Measurements from ENCODE around the gene TRPM3. TPM values are rescaled to one million over a fixed set of nuclear protein-coding genes. Genes with fewer than 3 reads are reported as not detected.

The TRPM3 gene
- total and polyA plus RNA-seq, 4 donors: 0.07 to 0.89 (median 0.67) TPM

GRCh38 chr9:70987986-70988385 lies 133.4 kb downstream of the TRPM3 start:
- no peaks in the 10 kb centered on the region for H3K4me1 ChIP-seq (ENCODE audit: control insufficient read depth in 4 of 4, insufficient read depth in 4 of 4, low read length in 3 of 4)
- H3K9ac ChIP-seq (ENCODE audit: low read depth in 1 of 2, low read length in 2 of 2): no peak overlapping the region
- no peaks in the 10 kb centered on the region for H3K9me3 ChIP-seq (ENCODE audit: control insufficient read depth in 4 of 4, low read length in 3 of 4)
- no peaks in the 10 kb centered on the region for H3K27me3 ChIP-seq (ENCODE audit: control insufficient read depth in 4 of 4, insufficient read depth in 4 of 4, low read length in 3 of 4)
- DNase-seq (ENCODE audit: low spot score): no peak
- no peaks in the 10 kb centered on the region for H3K36me3 ChIP-seq (ENCODE audit: control insufficient read depth in 4 of 4, insufficient read depth in 3 of 4, low read depth in 1 of 4, low read length in 3 of 4)
- H3K4me3 ChIP-seq (ENCODE audit: low read depth in 1 of 3, low read length in 3 of 3): no peak overlapping the region
- H3K27ac ChIP-seq (ENCODE audit: low read depth in 1 of 2, low read length in 2 of 2): no peak overlapping the region
- 96% methylated on average over 1 of the region's 1 CpG for WGBS
- TF ChIP-seq RXRA (IDR thresholded peaks at IDR 0.05): no peak
- TF ChIP-seq MAX (IDR thresholded peaks at IDR 0.05): no peak
- no peak for TF ChIP-seq JUND (IDR thresholded peaks at IDR 0.05)
- no peak for TF ChIP-seq NR2F2 (IDR thresholded peaks at IDR 0.05)
- no peak for TF ChIP-seq YY1 (IDR thresholded peaks at IDR 0.05)
- no peak for TF ChIP-seq HNF4G (IDR thresholded peaks at IDR 0.05)
- no peak for TF ChIP-seq FOXA1 (IDR thresholded peaks at IDR 0.05)
- TF ChIP-seq TAF1 (conservative IDR thresholded peaks at IDR 0.05): no peak
- no peak for TF ChIP-seq REST (IDR thresholded peaks at IDR 0.05)
- no peak for TF ChIP-seq EGR1 (IDR thresholded peaks at IDR 0.05; ENCODE audit: low read depth in 2 of 2)
- no peak for TF ChIP-seq SP1 (IDR thresholded peaks at IDR 0.05)
- TF ChIP-seq HNF4A (conservative IDR thresholded peaks at IDR 0.05): no peak
- TF ChIP-seq RAD21 (IDR thresholded peaks at IDR 0.05): no peak
- TF ChIP-seq ZBTB33 (IDR thresholded peaks at IDR 0.05): no peak
- TF ChIP-seq FOXA2 (IDR thresholded peaks at IDR 0.05): no peak
- TF ChIP-seq, protein P1, sequence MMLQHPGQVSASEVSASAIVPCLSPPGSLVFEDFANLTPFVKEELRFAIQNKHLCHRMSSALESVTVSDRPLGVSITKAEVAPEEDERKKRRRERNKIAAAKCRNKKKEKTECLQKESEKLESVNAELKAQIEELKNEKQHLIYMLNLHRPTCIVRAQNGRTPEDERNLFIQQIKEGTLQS (IDR thresholded peaks at IDR 0.05): no peak
- no peak for TF ChIP-seq GABPA (IDR thresholded peaks at IDR 0.05 in 1 of 2, conservative IDR thresholded peaks at IDR 0.05 in 1 of 2)

DNA sequence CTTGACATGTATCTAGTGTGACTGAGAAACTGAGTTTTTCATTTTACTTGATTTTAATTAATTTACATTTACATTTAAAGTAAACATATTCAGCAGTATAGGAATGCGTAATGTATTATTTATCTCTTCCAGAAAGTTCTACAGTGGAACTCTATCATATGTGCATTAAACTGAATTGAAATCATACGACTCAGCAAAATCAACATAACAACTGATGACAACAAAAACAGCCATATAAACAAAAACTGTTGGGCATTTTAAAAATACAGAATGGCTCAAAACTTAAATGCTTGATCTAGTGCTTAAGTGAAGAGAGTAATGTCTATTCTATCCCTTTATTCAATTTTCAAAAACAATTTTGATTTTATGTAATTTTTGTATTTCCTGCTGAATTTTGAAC lies 134.4 kb downstream of the TRPM3 start:
- over 99% methylated on average over 2 of the region's 2 CpGs for WGBS
- no peak overlapping the region for H3K9ac ChIP-seq (ENCODE audit: low read depth in 1 of 2, low read length in 2 of 2)
- H3K27me3 ChIP-seq (ENCODE audit: control insufficient read depth in 4 of 4, insufficient read depth in 4 of 4, low read length in 3 of 4): no peaks in the 10 kb centered on the region
- H3K36me3 ChIP-seq (ENCODE audit: control insufficient read depth in 4 of 4, insufficient read depth in 3 of 4, low read depth in 1 of 4, low read length in 3 of 4): no peaks in the 10 kb centered on the region
- no peak overlapping the region for H3K27ac ChIP-seq (ENCODE audit: low read depth in 1 of 2, low read length in 2 of 2)
- H3K4me1 ChIP-seq (ENCODE audit: control insufficient read depth in 4 of 4, insufficient read depth in 4 of 4, low read length in 3 of 4): no peaks in the 10 kb centered on the region
- H3K4me3 ChIP-seq (ENCODE audit: low read depth in 1 of 3, low read length in 3 of 3): no peak overlapping the region
- no peak for DNase-seq (ENCODE audit: low spot score)
- no peaks in the 10 kb centered on the region for H3K9me3 ChIP-seq (ENCODE audit: control insufficient read depth in 4 of 4, low read length in 3 of 4)
- TF ChIP-seq ZBTB33 (IDR thresholded peaks at IDR 0.05): no peak
- TF ChIP-seq EGR1 (IDR thresholded peaks at IDR 0.05; ENCODE audit: low read depth in 2 of 2): no peak
- no peak for TF ChIP-seq REST (IDR thresholded peaks at IDR 0.05)
- no peak for TF ChIP-seq NR2F2 (IDR thresholded peaks at IDR 0.05)
- TF ChIP-seq TAF1 (conservative IDR thresholded peaks at IDR 0.05): no peak
- no peak for TF ChIP-seq MAX (IDR thresholded peaks at IDR 0.05)
- no peak for TF ChIP-seq HNF4A (conservative IDR thresholded peaks at IDR 0.05)
- TF ChIP-seq FOXA2 (IDR thresholded peaks at IDR 0.05): no peak
- TF ChIP-seq SP1 (IDR thresholded peaks at IDR 0.05): no peak
- TF ChIP-seq, protein P1 (IDR thresholded peaks at IDR 0.05): no peak

All from liver (tissue), 9 donors.